Measurements from ENCODE around the gene CDH18. TPM values are rescaled to one million over a fixed set of nuclear protein-coding genes. Genes with fewer than 3 reads are reported as not detected.

The CDH18 gene
- total and polyA plus RNA-seq, 2 donors (not counting 3 experiments of a cell fraction or from before 2014, with no cell fraction given): 0.06 TPM; not detected in 1

DNA sequence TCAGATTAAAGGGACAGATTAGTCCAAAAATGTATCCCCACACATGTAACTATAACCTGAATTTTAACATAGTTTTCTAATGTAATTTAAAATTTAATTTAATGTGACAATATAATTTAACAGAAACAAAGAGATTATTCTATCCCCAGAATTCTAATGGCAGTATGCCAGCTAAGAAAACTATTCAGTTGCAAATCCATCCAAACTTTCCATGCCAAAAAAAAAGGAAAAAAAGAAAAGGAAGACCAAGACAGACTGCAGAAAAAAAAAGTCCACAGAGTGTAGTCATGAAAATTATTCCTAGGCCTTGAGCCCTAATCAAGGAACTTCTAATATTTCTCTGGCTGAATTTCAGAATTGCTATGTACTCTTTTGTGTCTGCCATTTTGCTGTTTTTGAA lies 217.6 kb downstream of the CDH18 start:
- no peaks in the 10 kb centered on the region for H4K20me1 ChIP-seq (replicated peaks; ENCODE audit: control insufficient read depth, extremely low read depth, insufficient read depth, low read length)
- H3K9me1 ChIP-seq (replicated peaks; ENCODE audit: control insufficient read depth, extremely low read depth, insufficient read depth, low read length): no peaks in the 10 kb centered on the region
- H3K9ac ChIP-seq (replicated peaks; ENCODE audit: extremely low read depth, insufficient read depth, low read length): no peak overlapping the region
- POLR2A ChIA-PET: no interaction called here
- H3K36me3 ChIP-seq (ENCODE audit: control insufficient read depth in 2 of 2, extremely low read depth in 1 of 2, insufficient read depth in 2 of 2, low read length in 2 of 2): no peaks in the 10 kb centered on the region
- intact Hi-C loops (cut with micrococcal nuclease): no loop called here
- H3K27me3 ChIP-seq (ENCODE audit: control insufficient read depth in 2 of 2, insufficient read depth in 2 of 2, low read length in 2 of 2): no peaks in the 10 kb centered on the region
- no TSS peak for BruUV-seq (replicated peaks)
- TF ChIP-seq JUN (IDR thresholded peaks at IDR 0.05; ENCODE audit: borderline replicate concordance, insufficient read depth, insufficient read length, low read depth) (no peak), GATA2 (IDR thresholded peaks at IDR 0.05; ENCODE audit: insufficient read depth, insufficient read length, low read depth, low read length) (no peak), POLR2A (IDR thresholded peaks at IDR 0.05; ENCODE audit: low read depth, low read length) (no peak), POLR2AphosphoS5 (IDR thresholded peaks at IDR 0.05; ENCODE audit: insufficient read depth, low read depth, low read length) (no peak), EZH2 (IDR thresholded peaks at IDR 0.05; ENCODE audit: borderline replicate concordance, low read depth, low read length, severe bottlenecking) (no peak), MYC (IDR thresholded peaks at IDR 0.05; ENCODE audit: low read depth, low read length) (no peak), FOS (IDR thresholded peaks at IDR 0.05; ENCODE audit: borderline replicate concordance, insufficient read depth, low read length) (no peak)
- TF ChIP-seq, protein P1, sequence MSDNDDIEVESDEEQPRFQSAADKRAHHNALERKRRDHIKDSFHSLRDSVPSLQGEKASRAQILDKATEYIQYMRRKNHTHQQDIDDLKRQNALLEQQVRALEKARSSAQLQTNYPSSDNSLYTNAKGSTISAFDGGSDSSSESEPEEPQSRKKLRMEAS (IDR thresholded peaks at IDR 0.05; ENCODE audit: insufficient read depth, insufficient read length): no peak
- no peak overlapping the region for H3K27ac ChIP-seq (ENCODE audit: insufficient read depth, low read depth, low read length)
- H3K4me2 ChIP-seq (ENCODE audit: insufficient read depth, low read length): no peak overlapping the region
- no peak overlapping the region for H2AFZ ChIP-seq (ENCODE audit: low read depth, low read length)
- peak; percentile 24 for DNase-seq (ENCODE audit: low read depth, low spot score)
- H3K4me1 ChIP-seq (ENCODE audit: control insufficient read depth, extremely low read depth, insufficient read depth, low read length): peaks cover 51% of the 10 kb centered on the region
- no peaks in the 10 kb centered on the region for H3K9me3 ChIP-seq (replicated peaks; ENCODE audit: control insufficient read depth, insufficient read depth, low read length)
- FAIRE-seq: no peak
- CTCF ChIA-PET: interaction anchor here (0.7 to 1.7 kb wide), 2 partner anchors 10 to 25 kb away, joined by 3 to 4 read pairs; no protein-coding TSS in a partner anchor
- dilution Hi-C loops (cut with MboI; ENCODE audit: extremely low pct_ligation_motif_present, low sequenced_read_pairs): no loop called here
- H3K4me3 ChIP-seq (replicated peaks in 1 of 3; ENCODE audit: insufficient read depth in 1 of 3, low read depth in 1 of 3, low read length in 3 of 3): no peak overlapping the region
- no peaks in the 10 kb centered on the region for H3K79me2 ChIP-seq (ENCODE audit: control insufficient read depth, insufficient read depth, low read length)

DNA sequence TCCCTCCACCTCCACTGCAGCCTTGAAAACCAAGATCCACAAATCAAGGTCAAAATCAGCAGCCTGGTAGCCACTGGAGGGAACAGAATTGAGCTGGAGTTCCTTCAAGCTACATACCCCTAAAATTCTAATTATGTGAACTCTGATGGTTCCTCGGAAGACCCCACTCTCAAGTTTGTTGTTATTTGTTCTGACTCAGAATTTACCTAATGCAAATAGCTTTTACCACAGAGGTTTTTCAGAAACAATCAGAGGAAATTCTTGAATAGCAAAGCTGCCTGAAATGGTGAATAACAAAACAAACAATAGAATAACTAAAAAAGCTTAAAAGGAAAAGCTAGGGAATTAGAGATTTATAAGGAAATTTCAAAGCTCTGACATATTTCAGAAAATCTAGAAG lies 220.0 kb downstream of the CDH18 start:
- intact Hi-C loops (cut with micrococcal nuclease) (loop anchor here (5.0 kb wide), 1 partner anchor 159 kb away; no protein-coding TSS in a partner anchor), dilution Hi-C loops (cut with MboI; ENCODE audit: extremely low pct_ligation_motif_present, low sequenced_read_pairs) (no loop called here)
- no peaks in the 10 kb centered on the region for H3K27me3 ChIP-seq (ENCODE audit: control insufficient read depth in 2 of 2, insufficient read depth in 2 of 2, low read length in 2 of 2)
- no peak overlapping the region for H3K9ac ChIP-seq (replicated peaks; ENCODE audit: extremely low read depth, insufficient read depth, low read length)
- no TSS peak for BruUV-seq (replicated peaks)
- no peaks in the 10 kb centered on the region for H3K36me3 ChIP-seq (ENCODE audit: control insufficient read depth in 2 of 2, extremely low read depth in 1 of 2, insufficient read depth in 2 of 2, low read length in 2 of 2)
- H3K9me3 ChIP-seq (replicated peaks; ENCODE audit: control insufficient read depth, insufficient read depth, low read length): no peaks in the 10 kb centered on the region
- TF ChIP-seq, protein P1 (IDR thresholded peaks at IDR 0.05; ENCODE audit: insufficient read depth, insufficient read length): no peak
- peak; percentile 41 for TF ChIP-seq FOS (IDR thresholded peaks at IDR 0.05; ENCODE audit: borderline replicate concordance, insufficient read depth, low read length)
- H3K79me2 ChIP-seq (ENCODE audit: control insufficient read depth, insufficient read depth, low read length): no peaks in the 10 kb centered on the region
- no peak overlapping the region for H2AFZ ChIP-seq (ENCODE audit: low read depth, low read length)
- ChIA-PET CTCF (interaction anchor here (1.0 kb wide), 2 partner anchors 27 to 103 kb away, joined by 3 read pairs; no protein-coding TSS in a partner anchor), POLR2A (no interaction called here)
- FAIRE-seq (peak; percentile 85), DNase-seq (ENCODE audit: low read depth, low spot score) (peak; percentile 78)
- H3K4me2 ChIP-seq (ENCODE audit: insufficient read depth, low read length): peak overlapping the region; percentile 59
- no peaks in the 10 kb centered on the region for H4K20me1 ChIP-seq (replicated peaks; ENCODE audit: control insufficient read depth, extremely low read depth, insufficient read depth, low read length)
- H3K4me3 ChIP-seq (replicated peaks in 1 of 3; ENCODE audit: insufficient read depth in 1 of 3, low read depth in 1 of 3, low read length in 3 of 3): no peak overlapping the region
- no peaks in the 10 kb centered on the region for H3K9me1 ChIP-seq (replicated peaks; ENCODE audit: control insufficient read depth, extremely low read depth, insufficient read depth, low read length)
- peaks cover 51% of the 10 kb centered on the region for H3K4me1 ChIP-seq (ENCODE audit: control insufficient read depth, extremely low read depth, insufficient read depth, low read length)
- H3K27ac ChIP-seq (ENCODE audit: insufficient read depth, low read depth, low read length): peak overlapping the region; percentile 62

Data from endothelial cell of umbilical vein (primary cell).